Measurements from ENCODE around the gene ROBO1. TPM values are rescaled to one million over a fixed set of nuclear protein-coding genes. Genes with fewer than 3 reads are reported as not detected.
"Not testable (repeated sequence)": the region's sequence is repeated elsewhere in the genome, so short reads cannot be mapped to it uniquely, and the experiment has no call there.

The ROBO1 gene
- total and polyA plus RNA-seq, 2 donors (not counting 3 experiments of a cell fraction or from before 2014, with no cell fraction given) = 5.9 to 14.2 TPM

- no peak overlapping the region for H3K27ac ChIP-seq (ENCODE audit: insufficient read depth, low read depth, low read length)
Observed at GRCh38 chr3:79808515-79808914, 40.7 kb upstream of the ROBO1 start.

GRCh38 chr3:79790177-79790576, 22.4 kb upstream of the ROBO1 start:
- H3K27ac ChIP-seq (ENCODE audit: insufficient read depth, low read depth, low read length); H3K9me3 ChIP-seq (replicated peaks; ENCODE audit: control insufficient read depth, insufficient read depth, low read length); H3K27me3 ChIP-seq (ENCODE audit: control insufficient read depth in 2 of 2, insufficient read depth in 2 of 2, low read length in 2 of 2); CTCF ChIA-PET; H3K79me2 ChIP-seq (ENCODE audit: control insufficient read depth, insufficient read depth, low read length); H3K4me2 ChIP-seq (ENCODE audit: insufficient read depth, low read length); FAIRE-seq; H3K4me1 ChIP-seq (ENCODE audit: control insufficient read depth, extremely low read depth, insufficient read depth, low read length); BruUV-seq (replicated peaks); H4K20me1 ChIP-seq (replicated peaks; ENCODE audit: control insufficient read depth, extremely low read depth, insufficient read depth, low read length); DNase-seq (ENCODE audit: low read depth, low spot score); H3K4me3 ChIP-seq (replicated peaks in 1 of 3; ENCODE audit: insufficient read depth in 1 of 3, low read depth in 1 of 3, low read length in 3 of 3); dilution Hi-C loops (cut with MboI; ENCODE audit: extremely low pct_ligation_motif_present, low sequenced_read_pairs); POLR2A ChIA-PET; intact Hi-C loops (cut with micrococcal nuclease); H3K36me3 ChIP-seq (ENCODE audit: control insufficient read depth in 2 of 2, extremely low read depth in 1 of 2, insufficient read depth in 2 of 2, low read length in 2 of 2); H3K9ac ChIP-seq (replicated peaks; ENCODE audit: extremely low read depth, insufficient read depth, low read length); H2AFZ ChIP-seq (ENCODE audit: low read depth, low read length); H3K9me1 ChIP-seq (replicated peaks; ENCODE audit: control insufficient read depth, extremely low read depth, insufficient read depth, low read length): not testable (repeated sequence)

More at GRCh38 chr3:79808515-79808914, 40.7 kb upstream of the ROBO1 start:
- no peaks in the 10 kb centered on the region for H3K36me3 ChIP-seq (ENCODE audit: control insufficient read depth in 2 of 2, extremely low read depth in 1 of 2, insufficient read depth in 2 of 2, low read length in 2 of 2)
- CTCF ChIA-PET = no interaction called here
- no peak overlapping the region for H3K4me2 ChIP-seq (ENCODE audit: insufficient read depth, low read length)
- dilution Hi-C loops (cut with MboI; ENCODE audit: extremely low pct_ligation_motif_present, low sequenced_read_pairs) (no loop called here), intact Hi-C loops (cut with micrococcal nuclease) (no loop called here)
- TF ChIP-seq FOS (IDR thresholded peaks at IDR 0.05; ENCODE audit: borderline replicate concordance, insufficient read depth, low read length) = no peak
- no peak for TF ChIP-seq MAX (IDR thresholded peaks at IDR 0.05; ENCODE audit: insufficient read depth, insufficient read length)
- TF ChIP-seq POLR2AphosphoS5 (IDR thresholded peaks at IDR 0.05; ENCODE audit: insufficient read depth, low read depth, low read length) = no peak
- no peak for TF ChIP-seq EZH2 (IDR thresholded peaks at IDR 0.05; ENCODE audit: borderline replicate concordance, low read depth, low read length, severe bottlenecking)
- TF ChIP-seq POLR2A (IDR thresholded peaks at IDR 0.05; ENCODE audit: low read depth, low read length) = no peak
- H3K4me1 ChIP-seq (ENCODE audit: control insufficient read depth, extremely low read depth, insufficient read depth, low read length) = peaks cover 2% of the 10 kb centered on the region
- H3K9me3 ChIP-seq (replicated peaks; ENCODE audit: control insufficient read depth, insufficient read depth, low read length) = no peaks in the 10 kb centered on the region
- FAIRE-seq (no peak), DNase-seq (ENCODE audit: low read depth, low spot score) (no peak)
- H3K9me1 ChIP-seq (replicated peaks; ENCODE audit: control insufficient read depth, extremely low read depth, insufficient read depth, low read length) = no peaks in the 10 kb centered on the region
- no peak overlapping the region for H3K4me3 ChIP-seq (replicated peaks in 1 of 3; ENCODE audit: insufficient read depth in 1 of 3, low read depth in 1 of 3, low read length in 3 of 3)
- no peaks in the 10 kb centered on the region for H3K27me3 ChIP-seq (ENCODE audit: control insufficient read depth in 2 of 2, insufficient read depth in 2 of 2, low read length in 2 of 2)
- POLR2A ChIA-PET = no interaction called here
- no peaks in the 10 kb centered on the region for H3K79me2 ChIP-seq (ENCODE audit: control insufficient read depth, insufficient read depth, low read length)
- no peak overlapping the region for H3K9ac ChIP-seq (replicated peaks; ENCODE audit: extremely low read depth, insufficient read depth, low read length)
- no peak overlapping the region for H2AFZ ChIP-seq (ENCODE audit: low read depth, low read length)
- no peaks in the 10 kb centered on the region for H4K20me1 ChIP-seq (replicated peaks; ENCODE audit: control insufficient read depth, extremely low read depth, insufficient read depth, low read length)
- no TSS peak for BruUV-seq (replicated peaks)

Measured in endothelial cell of umbilical vein (primary cell).